Mucosa of rectum (tissue), 2 donors: Measurements from ENCODE around the gene GAK.

ENCODE experiments used
- H3K27ac ChIP-seq, 2 donors: one replicate each; pipeline ENCODE4 v1.7.0; 2013; ENCODE audit warnings: inconsistent platforms in 2 of 2, low read depth in 2 of 2, low read length in 2 of 2
- H3K27me3 ChIP-seq, 2 donors: one replicate each; pipeline ENCODE4 v1.7.0; 2013; ENCODE audit warnings: low read length in 2 of 2; ENCODE audit not compliant: control insufficient read depth in 2 of 2, insufficient read depth in 2 of 2
- H3K36me3 ChIP-seq, 2 donors: one replicate each; pipeline ENCODE4 v1.7.0; 2013; ENCODE audit warnings: low read length in 2 of 2; ENCODE audit not compliant: control insufficient read depth in 2 of 2, insufficient read depth in 2 of 2
- H3K4me1 ChIP-seq, 2 donors: one replicate each; pipeline ENCODE4 v1.7.0; 2013; ENCODE audit warnings: low read length in 2 of 2, mild to moderate bottlenecking in 1 of 2; ENCODE audit not compliant: control insufficient read depth in 2 of 2, insufficient read depth in 2 of 2
- H3K4me3 ChIP-seq, 2 donors: one replicate each; pipeline ENCODE4 v1.7.0; 2013; ENCODE audit warnings: low read length in 2 of 2
- H3K9ac ChIP-seq, 2 donors: one replicate each; pipeline ENCODE4 v1.7.0; 2013; ENCODE audit warnings: low read length in 2 of 2, low read depth in 1 of 2, mild to moderate bottlenecking in 1 of 2
- H3K9me3 ChIP-seq, 2 donors: one replicate each; pipeline ENCODE4 v1.7.0; 2013; ENCODE audit warnings: low read length in 2 of 2; ENCODE audit not compliant: control insufficient read depth in 2 of 2
- donor health status: healthy.
- donor health status: Normal muscosa, but diverticular disease.

The GAK gene

DNA sequence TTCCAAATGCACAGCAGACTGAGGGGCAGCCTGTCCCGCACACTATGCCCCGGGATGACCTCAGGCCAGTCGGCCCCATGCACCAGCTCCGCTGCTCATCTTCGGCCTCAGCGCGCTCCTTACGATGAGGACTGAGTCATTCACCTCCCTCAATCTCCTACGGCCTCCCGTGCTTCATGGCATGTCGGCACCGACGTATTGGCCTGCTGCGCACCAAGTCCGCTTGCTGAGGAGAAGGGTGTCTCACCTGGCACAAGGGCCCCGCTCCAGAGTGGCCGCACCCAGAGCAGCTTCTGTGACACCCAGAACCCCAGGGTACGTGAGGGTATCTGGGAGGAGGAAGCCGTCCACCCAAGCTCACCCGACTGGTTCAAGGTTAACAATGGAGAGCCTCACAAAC, 35.5 kb downstream of the GAK start:
- Histone ChIP-seq H3K9ac (no peak overlapping the region), H3K9me3 (no peaks in the 10 kb centered on the region), H3K4me3 (no peak overlapping the region), H3K36me3 (peaks cover 54 to 68% of the 10 kb centered on the region in 2 donors), H3K4me1 (no peaks in the 10 kb centered on the region), H3K27me3 (no peaks in the 10 kb centered on the region), H3K27ac (no peak overlapping the region)

- peaks cover 50 to 66% of the 10 kb centered on the region in 2 donors for H3K36me3 ChIP-seq
- H3K9ac ChIP-seq = no peak overlapping the region
- H3K4me1 ChIP-seq = no peaks in the 10 kb centered on the region
- H3K9me3 ChIP-seq = no peaks in the 10 kb centered on the region
- H3K4me3 ChIP-seq = no peak overlapping the region
- H3K27ac ChIP-seq = no peak overlapping the region
- no peaks in the 10 kb centered on the region for H3K27me3 ChIP-seq
Observed at GRCh38 chr4:896216-896615, 35.9 kb downstream of the GAK start.

DNA sequence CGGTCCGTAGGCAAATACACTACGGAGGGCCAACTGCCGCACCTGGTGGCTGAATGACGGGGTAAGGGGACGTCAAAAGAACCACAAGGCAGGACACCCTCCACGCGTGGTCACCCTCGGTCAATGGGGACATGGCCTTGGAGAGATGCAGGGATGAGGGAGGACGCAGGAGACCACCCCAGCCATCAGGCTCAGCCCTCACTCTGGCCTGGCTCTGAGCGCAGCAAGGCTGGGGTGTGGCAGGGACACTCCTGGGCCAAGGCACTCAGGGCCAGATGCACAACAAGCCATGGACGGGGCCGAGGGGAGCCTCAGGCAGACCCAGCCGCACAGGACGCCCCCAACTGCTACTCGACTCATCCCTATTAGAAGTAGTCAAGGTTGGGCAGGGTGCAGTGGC, 36.5 kb downstream of the GAK start:
- no peak overlapping the region for H3K9ac ChIP-seq
- no peaks in the 10 kb centered on the region for H3K9me3 ChIP-seq
- H3K27ac ChIP-seq = no peak overlapping the region
- H3K4me1 ChIP-seq = no peaks in the 10 kb centered on the region
- no peaks in the 10 kb centered on the region for H3K27me3 ChIP-seq
- H3K4me3 ChIP-seq = no peak overlapping the region
- H3K36me3 ChIP-seq = peaks cover 50 to 64% of the 10 kb centered on the region in 2 donors

- H3K27me3 ChIP-seq = no peaks in the 10 kb centered on the region
- H3K9me3 ChIP-seq = no peaks in the 10 kb centered on the region
- H3K4me3 ChIP-seq = no peak overlapping the region
- peaks cover 55 to 66% of the 10 kb centered on the region in 2 donors for H3K36me3 ChIP-seq
- no peak overlapping the region for H3K27ac ChIP-seq
- H3K9ac ChIP-seq = no peak overlapping the region
- no peaks in the 10 kb centered on the region for H3K4me1 ChIP-seq
Observed at GRCh38 chr4:893995-894705, 38.0 kb downstream of the GAK start.

DNA sequence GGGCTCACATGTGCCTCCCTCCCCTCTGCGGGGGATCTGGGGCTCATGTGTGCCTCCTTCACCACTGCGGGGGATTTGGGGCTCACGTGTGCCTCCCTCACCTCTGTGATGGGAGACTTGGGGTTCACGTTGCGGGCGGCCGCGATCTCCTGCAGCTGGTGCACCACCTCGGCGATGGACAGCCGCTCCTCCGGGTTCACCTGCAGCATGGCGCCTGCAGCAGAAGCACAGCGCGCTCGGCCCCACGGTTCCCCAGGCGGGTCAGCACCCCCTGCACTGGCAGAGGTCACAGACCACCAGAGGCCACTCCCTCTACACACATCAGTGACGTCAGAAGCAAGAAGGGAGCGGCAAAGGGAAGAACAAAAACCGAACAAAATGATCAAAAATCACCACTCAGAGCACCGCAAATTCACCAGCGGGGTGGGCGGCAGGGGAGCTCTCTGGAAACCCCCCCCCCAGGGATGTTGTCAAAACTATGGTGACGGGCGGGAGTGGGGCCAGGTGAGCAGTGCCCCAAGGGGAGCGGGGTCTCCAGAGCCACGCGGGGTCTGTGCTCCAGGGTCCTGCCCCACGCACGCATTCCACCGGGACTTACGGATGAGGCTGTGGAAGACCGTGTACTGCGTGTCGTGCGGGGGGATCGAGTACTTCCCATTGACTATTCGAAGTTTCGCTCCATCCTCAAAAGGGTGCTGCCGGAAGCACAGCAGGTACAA, 38.7 kb downstream of the GAK start:
- H3K27me3 ChIP-seq = no peaks in the 10 kb centered on the region
- peaks cover 60 to 73% of the 10 kb centered on the region in 2 donors for H3K36me3 ChIP-seq
- H3K4me1 ChIP-seq = no peaks in the 10 kb centered on the region
- H3K9me3 ChIP-seq = no peaks in the 10 kb centered on the region
- H3K9ac ChIP-seq = no peak overlapping the region
- H3K4me3 ChIP-seq = no peak overlapping the region
- H3K27ac ChIP-seq = no peak overlapping the region

DNA sequence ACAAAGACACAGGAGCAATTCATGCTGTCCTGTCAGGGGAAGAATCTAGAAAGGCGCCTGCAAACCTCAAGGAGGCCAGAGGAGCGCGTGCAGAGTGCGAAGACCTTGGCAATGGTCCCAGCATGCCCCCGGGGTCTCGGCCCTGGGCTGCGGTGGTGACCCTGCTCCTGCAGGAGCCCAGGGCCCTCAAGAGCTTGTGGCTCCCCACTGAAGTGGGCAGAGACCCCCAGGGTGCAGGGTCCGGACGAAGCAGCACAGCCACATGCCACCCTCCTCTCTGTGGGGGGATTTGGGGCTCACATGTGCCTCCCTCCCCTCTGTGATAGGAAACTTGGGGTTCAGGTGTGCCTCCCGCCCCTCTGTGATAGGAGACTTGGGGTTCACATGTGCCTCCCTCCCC, 39.3 kb downstream of the GAK start:
- H3K36me3 ChIP-seq = peaks cover 64 to 76% of the 10 kb centered on the region in 2 donors
- H3K9ac ChIP-seq = no peak overlapping the region
- no peaks in the 10 kb centered on the region for H3K4me1 ChIP-seq
- no peak overlapping the region for H3K27ac ChIP-seq
- no peaks in the 10 kb centered on the region for H3K27me3 ChIP-seq
- H3K9me3 ChIP-seq = no peaks in the 10 kb centered on the region
- no peak overlapping the region for H3K4me3 ChIP-seq

- Histone ChIP-seq H3K4me3 (no peak overlapping the region), H3K27me3 (no peaks in the 10 kb centered on the region), H3K36me3 (peaks cover 65 to 78% of the 10 kb centered on the region in 2 donors), H3K9me3 (no peaks in the 10 kb centered on the region), H3K4me1 (no peaks in the 10 kb centered on the region), H3K27ac (no peak overlapping the region), H3K9ac (no peak overlapping the region)
Observed at GRCh38 chr4:891747-892146, 40.4 kb downstream of the GAK start.

- Histone ChIP-seq H3K27ac (no peak overlapping the region), H3K36me3 (peaks cover 70 to 73% of the 10 kb centered on the region in 2 donors), H3K9me3 (no peaks in the 10 kb centered on the region), H3K4me3 (no peak overlapping the region), H3K4me1 (no peaks in the 10 kb centered on the region), H3K27me3 (no peaks in the 10 kb centered on the region), H3K9ac (no peak overlapping the region)
Observed at GRCh38 chr4:890036-890695, 42.0 kb downstream of the GAK start.

DNA sequence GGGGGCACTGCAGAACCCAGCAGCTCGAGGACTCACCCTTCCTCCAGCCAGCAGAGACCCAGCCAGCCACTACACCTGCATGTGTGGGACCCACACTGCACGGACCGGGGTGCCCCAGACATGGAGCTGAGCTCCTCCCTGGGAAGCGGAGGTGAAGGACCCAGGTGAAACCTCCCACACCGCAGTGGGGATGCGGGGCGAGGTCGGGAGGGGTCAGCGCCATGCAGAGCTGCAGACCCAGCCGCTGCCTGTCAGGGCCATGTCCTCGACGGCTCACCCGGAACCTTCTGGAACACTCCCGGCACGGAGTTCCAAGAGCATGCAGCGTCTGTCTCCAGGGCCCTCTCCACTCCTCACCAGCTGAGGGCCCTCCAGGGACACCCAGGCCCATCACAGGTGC, 42.6 kb downstream of the GAK start:
- Histone ChIP-seq H3K36me3 (peaks cover 73% of the 10 kb centered on the region in 2 donors), H3K4me3 (no peak overlapping the region), H3K27me3 (no peaks in the 10 kb centered on the region), H3K9ac (no peak overlapping the region), H3K27ac (no peak overlapping the region), H3K9me3 (no peaks in the 10 kb centered on the region), H3K4me1 (no peaks in the 10 kb centered on the region)

GRCh38 chr4:888029-888428, 44.1 kb downstream of the GAK start:
- H3K27me3 ChIP-seq = no peaks in the 10 kb centered on the region
- H3K27ac ChIP-seq = no peak overlapping the region
- H3K9ac ChIP-seq = no peak overlapping the region
- H3K4me1 ChIP-seq = no peaks in the 10 kb centered on the region
- H3K4me3 ChIP-seq = no peak overlapping the region
- H3K9me3 ChIP-seq = no peaks in the 10 kb centered on the region
- peaks cover 67 to 75% of the 10 kb centered on the region in 2 donors for H3K36me3 ChIP-seq
